Hepatocyte (in vitro differentiated cells): Measurements from ENCODE around the gene COL28A1. TPM values are rescaled to one million over a fixed set of nuclear protein-coding genes. Genes with fewer than 3 reads are reported as not detected.

ENCODE experiments used
- DNase-seq: peaks from one replicate; pipeline ENCODE4 v3.0.0-alpha.2; 2016; ENCODE audit warnings: low spot score
- H2AFZ ChIP-seq: fragments of 200-600 bp; sonication (generic); 2 replicates; pipeline ENCODE4 v1.6.0; 2016; ENCODE audit warnings: antibody characterized with exemption, mild to moderate bottlenecking
- H3K27ac ChIP-seq: fragments of 200-600 bp; sonication (generic); 2 replicates; pipeline ENCODE4 v1.5.1; 2016; ENCODE audit warnings: mild to moderate bottlenecking
- H3K27me3 ChIP-seq: fragments of 200-600 bp; sonication (generic); 2 replicates; pipeline ENCODE4 v1.6.1; 2016
- H3K36me3 ChIP-seq: fragments of 200-600 bp; sonication (generic); replicated peaks from 2 replicates; pipeline ENCODE4 v1.5.1; 2016; ENCODE audit warnings: low read depth; ENCODE audit not compliant: insufficient read depth
- H3K4me1 ChIP-seq: fragments of 200-600 bp; sonication (generic); 2 replicates; pipeline ENCODE4 v1.5.1; 2016; ENCODE audit warnings: mild to moderate bottlenecking, moderate library complexity; ENCODE audit not compliant: insufficient read depth
- H3K4me2 ChIP-seq: fragments of 200-600 bp; sonication (generic); 2 replicates; pipeline ENCODE4 v1.6.0; 2016
- H3K4me3 ChIP-seq: fragments of 200-600 bp; sonication (generic); 2 replicates; pipeline ENCODE4 v1.5.1; 2016; ENCODE audit warnings: mild to moderate bottlenecking
- H3K79me2 ChIP-seq: fragments of 200-600 bp; sonication (generic); 2 replicates; pipeline ENCODE4 v1.6.0; 2017; ENCODE audit warnings: mild to moderate bottlenecking
- H3K9me2 ChIP-seq: fragments of 200-600 bp; sonication (generic); replicated peaks from 2 replicates; pipeline ENCODE4 v1.6.0; 2017; ENCODE audit warnings: mild to moderate bottlenecking; ENCODE audit not compliant: insufficient read depth
- H3K9me3 ChIP-seq: fragments of 200-600 bp; sonication (generic); 2 replicates; pipeline ENCODE4 v1.5.1; 2016; ENCODE audit warnings: low read depth, mild to moderate bottlenecking
- H4K20me1 ChIP-seq: fragments of 200-600 bp; sonication (generic); 2 replicates; pipeline ENCODE4 v1.6.0; 2016; ENCODE audit warnings: mild to moderate bottlenecking; ENCODE audit not compliant: insufficient read depth, poor library complexity, severe bottlenecking
- CTCF ChIP-seq: fragments of 200-600 bp; sonication (generic); IDR thresholded peaks from 2 replicates; pipeline ENCODE4 v1.5.1; 2016; ENCODE audit warnings: antibody characterized with exemption, mild to moderate bottlenecking; ENCODE audit not compliant: poor library complexity
- EZH2 ChIP-seq: fragments of 200-600 bp; sonication (generic); IDR thresholded peaks from 2 replicates; pipeline ENCODE4 v1.6.1; 2016; ENCODE audit warnings: antibody characterized with exemption, mild to moderate bottlenecking, borderline replicate concordance
- EZH2phosphoT487 ChIP-seq: fragments of 200-600 bp; sonication (generic); IDR thresholded peaks from one replicate; pipeline ENCODE4 v1.6.1; 2018; ENCODE audit warnings: antibody characterized with exemption, mild to moderate bottlenecking, low read depth, moderate library complexity; ENCODE audit not compliant: unreplicated experiment, severe bottlenecking
- WGBS: methylation state at CpG from one replicate; pipeline ENCODE4 v1.1.6; 2016; ENCODE audit warnings: low lambda C conversion rate; ENCODE audit errors: missing lambda C conversion rate; 5-methylcytosine and 5-hydroxymethylcytosine counted together
- polyA plus RNA-seq: library from polyadenylated mRNA; unstranded; fragments of >200 nt; fragmentation: Nextera tagmentation; extraction: Ambion mirVana; gene quantifications from 2 replicates; pipeline ENCODE4 v1.2.1, GENCODE V29; 2016
- total RNA-seq: library from RNA; depleted of rRNA; stranded (reverse); fragments of >200 nt; gene quantifications from 2 replicates; pipeline ENCODE4 v1.2.3, GENCODE V29; 2014

COL28A1 gene
- total and polyA plus RNA-seq, 2 experiments from 2014 or later = 0.28 to 0.47 TPM

GRCh38 chr7:7424151-7424873, 111.4 kb downstream of the COL28A1 start:
- no peaks in the 10 kb centered on the region for H3K36me3 ChIP-seq
- no peaks in the 10 kb centered on the region for H3K4me1 ChIP-seq
- H3K4me2 ChIP-seq = peak overlapping the region; percentile 67
- H3K4me3 ChIP-seq = no peak overlapping the region
- H3K9me2 ChIP-seq = no peaks in the 10 kb centered on the region
- 46% methylated on average over 14 of the region's 14 CpGs for WGBS
- no peaks in the 10 kb centered on the region for H3K79me2 ChIP-seq
- peaks cover 4% of the 10 kb centered on the region for H3K27me3 ChIP-seq
- no peaks in the 10 kb centered on the region for H3K9me3 ChIP-seq
- DNase-seq = peak; percentile 80
- no peaks in the 10 kb centered on the region for H4K20me1 ChIP-seq
- H2AFZ ChIP-seq = peak overlapping the region; percentile 53
- H3K27ac ChIP-seq = no peak overlapping the region
- TF ChIP-seq CTCF (peak; percentile 88), EZH2 (no peak), EZH2phosphoT487 (no peak)

- Histone ChIP-seq H3K4me1 (no peaks in the 10 kb centered on the region), H3K27me3 (peaks cover 4% of the 10 kb centered on the region), H3K4me2 (no peak overlapping the region), H3K79me2 (no peaks in the 10 kb centered on the region), H4K20me1 (no peaks in the 10 kb centered on the region), H3K36me3 (no peaks in the 10 kb centered on the region), H3K4me3 (no peak overlapping the region), H3K27ac (no peak overlapping the region), H3K9me2 (no peaks in the 10 kb centered on the region), H3K9me3 (no peaks in the 10 kb centered on the region), H2AFZ (no peak overlapping the region)
- TF ChIP-seq EZH2phosphoT487 (no peak), EZH2 (no peak), CTCF (no peak)
- DNase-seq = no peak
- 90% methylated on average over 6 of the region's 6 CpGs for WGBS
These were observed 113.0 kb downstream of the COL28A1 start for GRCh38 chr7:7422641-7423040.

- no peak for DNase-seq
- Histone ChIP-seq H3K36me3 (no peaks in the 10 kb centered on the region), H2AFZ (no peak overlapping the region), H3K4me2 (no peak overlapping the region), H3K27me3 (peaks cover 3% of the 10 kb centered on the region), H3K79me2 (no peaks in the 10 kb centered on the region), H3K9me3 (no peaks in the 10 kb centered on the region), H3K27ac (no peak overlapping the region), H4K20me1 (no peaks in the 10 kb centered on the region), H3K9me2 (no peaks in the 10 kb centered on the region), H3K4me3 (no peak overlapping the region), H3K4me1 (no peaks in the 10 kb centered on the region)
- WGBS = 54% methylated on average over 2 of the region's 2 CpGs
- no peak for TF ChIP-seq CTCF
- no peak for TF ChIP-seq EZH2
- TF ChIP-seq EZH2phosphoT487 = no peak
These were observed 113.8 kb downstream of the COL28A1 start for GRCh38 chr7:7421826-7422225.
